ENCODE data around the gene TYMP.
"Not testable (repeated sequence)": the region's sequence is repeated elsewhere in the genome, so short reads cannot be mapped to it uniquely, and the experiment has no call there.

TYMP gene

DNA sequence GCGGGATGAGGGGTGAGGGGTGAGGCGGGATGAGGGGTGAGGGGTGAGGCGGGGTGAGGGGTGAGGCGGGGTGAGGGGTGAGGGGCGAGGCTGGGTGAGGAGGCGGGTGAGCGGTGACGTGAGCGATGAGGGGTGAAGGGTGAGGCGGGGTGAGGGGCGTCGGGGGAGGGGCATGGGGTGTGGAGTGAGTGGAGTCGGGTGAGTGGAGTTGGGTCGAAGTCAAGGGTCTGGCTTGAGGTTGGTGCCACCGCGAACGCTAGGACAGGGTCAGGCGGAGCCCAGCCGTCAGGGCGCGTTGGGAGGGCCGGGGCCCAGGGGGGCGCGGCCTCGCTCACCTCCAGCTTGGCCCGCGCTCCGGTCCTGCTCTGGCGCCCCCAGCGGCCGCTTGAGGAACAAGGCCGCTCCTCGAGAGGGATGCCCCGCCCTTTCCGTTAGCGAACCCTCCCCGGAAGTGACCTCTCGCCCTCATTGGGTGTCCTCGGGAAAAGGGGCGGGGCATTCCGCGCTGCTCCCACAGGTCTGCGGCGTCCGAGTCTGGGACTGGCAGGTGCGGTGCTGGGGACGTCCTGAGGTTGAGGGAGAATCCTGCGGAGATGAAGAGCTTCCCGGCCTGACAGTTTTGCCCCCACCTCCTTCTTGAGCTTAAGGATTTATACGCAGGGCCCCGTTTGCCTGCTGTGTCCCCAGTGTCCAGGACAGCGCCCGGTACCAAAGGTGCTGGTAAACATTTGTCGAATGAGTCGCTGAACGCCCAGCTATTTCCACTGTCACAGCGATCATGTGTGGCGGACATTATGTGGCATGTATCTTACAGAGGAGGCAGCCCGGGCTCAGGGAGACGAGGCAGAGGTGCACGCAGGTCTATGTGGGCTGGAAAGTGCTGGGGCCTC is 33.0 kb upstream of the TYMP start, which contains the start of gene SYCE3:
Gene SYCE3, minus strand, starts transcription at position 397 of the 890 bp plus-strand sequence. CDS start 6,514 bp downstream, outside the sequence.
- peak; percentile 94 for DNase-seq

DNA sequence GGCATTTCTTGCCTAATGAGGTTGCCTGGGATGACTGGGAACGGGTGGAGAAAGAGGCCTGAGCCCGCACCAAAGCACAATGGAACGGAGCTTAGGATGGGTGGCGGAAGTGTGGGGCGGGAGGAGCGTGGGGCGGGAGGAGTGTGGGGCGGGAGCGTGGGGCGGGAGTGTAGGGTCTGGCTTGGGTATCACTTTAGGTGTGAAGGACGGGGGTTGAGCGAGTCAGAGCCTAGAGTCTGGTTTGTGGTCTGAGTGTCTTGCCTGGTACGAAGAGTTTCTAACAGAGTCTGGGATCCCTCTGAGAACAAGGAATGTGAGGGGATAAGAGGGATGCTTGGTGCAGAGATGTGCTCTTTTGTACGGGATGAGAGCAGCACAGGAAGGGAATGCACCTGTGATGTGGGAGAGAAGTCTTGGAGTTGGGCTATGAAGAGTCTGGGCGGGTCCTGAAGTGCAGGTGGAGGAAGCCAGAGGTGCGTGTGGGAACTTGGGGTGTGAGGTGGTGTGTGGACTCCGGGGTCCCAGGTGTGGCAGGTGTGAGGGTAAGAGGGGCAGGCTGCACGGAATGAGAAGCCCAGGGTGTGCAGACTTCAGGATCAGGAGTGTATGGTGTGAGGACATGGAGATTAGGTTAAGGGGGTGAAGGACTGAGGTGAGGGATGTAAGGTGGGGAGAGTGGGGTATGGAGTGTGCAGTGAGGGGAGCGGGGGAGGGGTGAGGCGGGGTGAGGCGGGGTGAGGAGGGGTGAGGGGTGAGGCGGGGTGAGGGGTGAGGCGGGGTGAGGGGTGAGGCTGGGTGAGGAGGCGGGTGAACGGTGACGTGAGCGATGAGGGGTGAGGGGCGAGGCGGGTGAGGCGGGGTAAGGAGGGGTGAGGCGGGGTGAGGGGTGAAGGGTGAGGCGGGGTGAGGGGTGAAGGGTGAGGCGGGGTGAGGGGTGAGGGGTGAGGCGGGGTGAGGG is 31.9 kb upstream of the TYMP start:
- no peak for DNase-seq

DNA sequence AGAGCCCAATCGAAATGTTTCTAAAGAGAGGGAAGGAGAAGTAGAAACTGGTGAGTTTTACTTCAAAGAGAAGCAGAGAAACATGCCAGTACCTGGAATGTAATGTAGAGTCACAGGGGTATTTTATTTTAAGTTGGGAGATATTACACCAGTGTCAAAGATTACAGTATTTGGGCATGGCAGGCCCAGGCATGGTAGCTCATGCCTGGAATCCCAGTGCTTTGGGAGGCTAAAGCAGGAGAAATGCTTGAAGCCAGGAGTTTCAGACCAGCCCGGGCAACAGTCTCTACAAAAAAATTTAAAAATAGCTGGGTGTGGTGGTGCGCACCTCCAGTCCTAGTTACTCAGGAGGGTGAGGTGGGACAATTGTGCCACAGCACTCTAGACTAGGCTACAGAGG is 30.2 kb upstream of the TYMP start:
- no peak for DNase-seq

DNA sequence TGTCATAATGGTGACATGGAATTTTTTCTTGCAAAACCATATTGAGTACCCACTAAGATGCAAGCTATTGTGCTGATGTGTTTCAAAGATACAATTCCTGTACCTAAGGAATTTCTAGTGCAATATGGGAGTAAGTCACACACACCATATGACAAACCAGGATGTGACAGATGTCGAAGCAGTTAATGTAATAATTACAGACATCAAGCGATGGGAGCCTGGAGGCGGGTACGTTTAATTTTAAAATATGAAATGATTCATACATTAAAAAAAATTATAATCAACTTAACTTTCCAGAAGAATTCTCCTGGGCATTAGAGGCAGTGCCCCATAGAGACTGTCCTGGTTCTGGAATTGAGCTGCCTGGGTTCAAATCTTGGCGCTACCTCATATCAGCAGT is 26.9 kb upstream of the TYMP start:
- DNase-seq = no peak

DNA sequence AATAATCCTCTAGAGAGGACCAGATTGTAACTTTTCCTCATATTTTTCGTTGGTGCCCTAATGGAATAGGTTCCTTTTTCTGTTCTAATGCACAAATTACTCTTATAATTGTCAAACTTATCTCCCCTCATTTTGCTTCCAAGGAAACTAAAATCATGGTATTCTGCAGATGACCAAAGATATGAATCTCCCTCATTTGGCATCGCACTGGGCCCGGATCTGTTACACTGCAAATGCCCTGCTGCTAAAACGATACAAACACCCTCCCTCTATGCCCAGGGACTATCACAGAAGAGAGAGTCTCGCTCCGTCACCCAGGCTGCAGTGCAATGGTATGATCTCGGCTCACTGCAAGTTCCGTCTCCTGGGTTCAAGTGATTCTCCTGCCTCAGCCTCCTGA is 23.5 kb upstream of the TYMP start:
- DNase-seq = no peak

DNA sequence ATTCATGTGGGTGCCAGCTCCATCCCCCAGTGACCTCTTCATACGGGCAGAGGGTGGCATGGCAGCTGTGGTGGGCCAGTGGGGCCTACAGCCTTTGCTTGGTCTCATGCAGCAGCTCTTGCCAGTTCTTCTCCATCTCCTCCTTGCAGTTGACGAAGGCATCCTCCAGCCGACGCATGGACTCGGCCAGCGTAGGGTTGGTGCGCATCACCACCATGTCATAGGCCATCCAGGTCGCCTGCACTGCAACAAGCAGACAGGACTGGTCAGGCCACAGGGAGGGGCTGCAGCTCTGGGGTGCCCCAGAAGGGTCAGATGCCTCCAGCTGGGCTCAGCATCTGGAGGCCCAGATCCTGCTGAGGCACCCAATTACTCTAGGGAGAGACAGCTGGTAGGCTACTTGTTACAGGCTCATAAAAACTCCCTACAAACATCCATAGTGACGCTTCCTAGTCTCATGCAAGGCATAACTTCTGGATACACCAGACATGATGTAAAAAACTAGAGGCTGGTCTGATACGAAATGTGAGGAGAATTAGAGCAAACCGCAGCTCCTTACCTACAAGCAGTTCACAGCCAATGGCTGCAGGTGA is 21.4 kb upstream of the TYMP start:
- no peak for DNase-seq

DNA sequence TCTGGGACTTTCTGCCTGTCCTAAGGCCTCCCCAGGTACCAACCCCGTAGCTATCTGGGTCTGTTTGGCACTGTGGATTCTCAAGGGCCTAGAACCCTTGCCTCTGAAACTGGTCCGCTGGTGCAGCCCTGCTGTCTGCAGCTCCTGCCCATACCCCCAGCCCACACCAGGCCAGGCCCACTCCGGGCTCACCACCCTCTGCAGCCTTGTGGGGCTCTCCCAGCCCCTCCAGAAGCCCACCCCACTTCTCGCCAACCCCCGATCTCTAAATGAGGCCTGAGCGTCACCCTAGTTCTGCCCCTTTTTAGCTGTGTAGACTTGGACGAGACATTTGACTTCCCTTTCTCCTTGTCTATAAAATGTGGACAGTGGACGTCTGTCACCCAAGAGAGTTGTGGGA is 20.6 kb upstream of the TYMP start:
- DNase-seq = no peak

DNA sequence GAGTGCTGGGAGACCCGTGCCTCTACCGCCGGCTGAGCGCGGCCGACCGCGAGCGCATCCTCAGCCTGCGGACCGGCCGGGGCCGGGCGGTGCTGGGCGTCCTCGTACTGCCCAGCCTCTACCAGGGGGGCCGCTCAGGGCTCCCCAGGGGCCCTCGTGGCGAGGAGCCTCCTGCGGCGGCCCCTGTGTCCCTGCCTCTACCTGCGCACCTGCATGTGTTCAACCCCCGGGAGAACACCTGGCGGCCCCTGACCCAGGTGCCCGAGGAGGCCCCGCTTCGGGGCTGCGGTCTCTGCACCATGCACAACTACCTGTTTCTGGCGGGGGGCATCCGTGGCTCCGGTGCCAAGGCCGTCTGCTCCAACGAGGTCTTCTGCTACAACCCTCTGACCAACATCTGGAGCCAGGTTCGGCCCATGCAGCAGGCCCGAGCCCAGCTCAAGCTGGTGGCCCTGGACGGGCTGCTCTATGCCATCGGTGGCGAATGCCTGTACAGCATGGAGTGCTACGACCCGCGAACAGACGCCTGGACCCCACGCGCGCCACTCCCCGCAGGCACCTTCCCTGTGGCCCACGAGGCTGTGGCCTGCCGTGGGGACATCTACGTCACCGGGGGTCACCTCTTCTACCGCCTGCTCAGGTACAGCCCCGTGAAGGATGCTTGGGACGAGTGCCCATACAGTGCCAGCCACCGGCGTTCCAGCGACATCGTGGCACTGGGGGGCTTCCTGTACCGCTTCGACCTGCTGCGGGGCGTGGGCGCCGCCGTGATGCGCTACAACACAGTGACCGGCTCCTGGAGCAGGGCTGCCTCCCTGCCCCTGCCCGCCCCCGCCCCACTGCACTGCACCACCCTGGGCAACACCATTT is 19.3 kb upstream of the TYMP start:
- DNase-seq = peak; percentile 62

DNA sequence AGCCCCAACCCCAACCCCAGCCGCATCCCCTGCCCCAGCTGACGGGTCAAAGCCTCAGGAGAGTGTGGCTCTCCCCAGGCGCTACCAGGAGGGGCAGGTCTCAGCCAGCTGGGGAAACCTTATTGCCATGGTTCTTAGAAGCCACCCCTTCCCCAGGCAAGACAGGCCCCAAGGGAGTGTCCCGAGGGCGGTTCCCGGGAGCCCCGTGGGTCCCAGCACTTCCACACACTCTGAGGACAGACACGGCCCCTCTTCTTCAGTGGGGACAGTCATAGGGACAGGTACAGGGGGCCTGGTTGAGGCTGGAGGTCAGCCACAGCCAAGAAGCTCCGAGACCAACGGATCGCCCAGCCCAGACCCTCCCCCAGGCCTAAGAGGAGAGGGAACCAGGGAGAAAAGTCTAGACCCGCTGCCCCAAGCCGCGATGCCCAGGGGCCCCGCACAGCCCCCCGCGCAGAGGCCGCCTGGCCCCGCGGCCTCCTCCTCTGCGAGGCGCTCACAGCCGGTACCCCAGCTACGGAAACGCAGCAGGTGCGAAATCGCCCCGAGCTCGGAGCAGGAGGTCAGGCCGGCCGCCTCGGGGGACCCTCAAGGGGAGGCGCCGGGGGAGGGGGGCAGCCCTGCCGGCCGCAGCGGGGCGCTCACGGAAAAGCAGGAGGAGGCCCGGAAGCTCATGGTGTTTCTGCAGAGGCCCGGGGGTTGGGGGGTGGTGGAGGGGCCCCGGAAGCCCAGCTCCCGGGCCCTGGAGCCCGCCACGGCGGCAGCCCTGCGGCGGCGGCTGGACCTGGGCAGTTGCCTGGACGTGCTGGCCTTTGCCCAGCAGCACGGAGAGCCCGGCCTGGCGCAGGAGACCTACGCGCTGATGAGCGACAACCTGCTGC is 18.5 kb upstream of the TYMP start:
- DNase-seq = no peak

DNA sequence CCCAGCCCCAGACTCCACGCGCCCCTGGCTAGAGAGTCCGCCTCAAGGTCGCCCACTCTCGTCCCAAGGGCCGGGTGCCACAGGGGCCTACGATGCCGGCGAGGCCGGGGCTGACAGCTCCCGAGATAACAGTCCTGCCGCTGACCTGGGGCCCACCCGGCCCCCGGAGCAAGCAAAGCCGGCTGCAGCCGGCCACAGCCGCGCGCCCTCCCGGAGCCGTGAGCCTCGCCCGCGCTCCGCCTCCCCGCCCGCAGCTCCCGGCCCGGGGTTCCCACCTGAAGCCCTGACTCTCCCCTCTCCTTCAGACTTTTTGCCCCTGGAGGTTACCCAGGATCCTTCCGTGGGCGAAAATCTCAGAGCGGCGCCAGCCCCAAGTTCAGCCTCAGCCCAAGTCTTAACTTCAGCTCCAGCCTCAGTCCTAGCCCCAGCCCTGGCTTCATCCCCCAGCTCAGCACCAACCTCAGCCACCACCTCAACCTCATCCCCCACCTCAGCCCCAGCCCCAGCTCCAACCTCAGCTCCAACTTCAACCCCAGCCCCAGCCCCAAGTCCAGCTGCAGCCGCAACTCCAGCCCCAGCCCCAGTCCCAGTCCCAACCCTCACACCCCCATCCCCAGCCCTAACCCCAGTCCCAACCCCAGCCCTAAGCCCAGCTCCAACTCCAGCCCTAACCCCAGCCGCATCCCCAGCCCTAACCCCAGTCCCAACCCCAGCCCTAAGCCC is 17.6 kb upstream of the TYMP start:
- no peak for DNase-seq

DNA sequence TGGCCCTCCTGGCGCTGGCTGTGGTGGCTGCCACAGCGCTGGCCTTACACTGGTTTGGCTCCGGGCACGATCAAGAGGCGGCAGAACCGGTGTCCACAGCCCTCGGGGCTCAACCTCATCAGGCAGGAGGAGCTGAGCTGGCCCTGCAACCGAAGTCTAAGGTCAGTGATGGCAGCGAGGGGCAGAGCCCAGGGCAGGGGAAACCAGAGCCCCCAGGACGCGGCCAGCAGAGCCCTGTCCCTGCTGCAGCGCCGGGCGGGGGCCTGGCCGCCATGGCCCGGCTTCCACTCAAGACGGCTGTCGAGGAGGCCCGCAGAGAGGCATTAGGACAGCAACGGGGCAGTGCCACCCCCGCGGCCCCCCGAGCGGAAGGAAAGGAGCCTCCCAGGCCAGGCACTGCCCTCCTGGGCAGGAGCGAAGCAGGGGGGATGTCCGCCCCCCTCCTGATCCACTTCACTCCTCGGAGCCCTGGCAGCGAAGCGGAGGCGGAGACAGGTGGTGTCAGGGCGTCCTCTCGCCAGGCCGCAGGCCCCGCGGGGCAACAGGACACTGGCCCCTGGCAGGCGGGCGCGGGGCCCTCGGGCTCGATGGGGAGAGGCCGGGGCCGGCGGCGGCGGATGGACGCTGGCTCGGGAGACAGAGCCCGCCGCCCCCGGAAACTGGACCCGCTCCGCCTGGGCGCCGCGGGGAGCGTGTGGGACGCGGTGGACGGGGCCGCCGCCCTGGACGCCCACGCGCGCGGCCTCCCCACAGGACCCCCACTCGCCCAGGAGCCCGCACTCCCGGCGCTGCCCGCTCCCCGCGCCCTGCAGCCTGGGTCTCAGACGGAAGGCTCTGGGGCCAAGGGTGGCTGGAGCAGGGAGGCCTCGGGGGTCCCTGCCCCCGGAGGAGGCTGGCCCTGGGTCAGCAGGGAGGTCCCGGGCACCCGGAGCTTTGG is 16.8 kb upstream of the TYMP start:
- DNase-seq = no peak

DNA sequence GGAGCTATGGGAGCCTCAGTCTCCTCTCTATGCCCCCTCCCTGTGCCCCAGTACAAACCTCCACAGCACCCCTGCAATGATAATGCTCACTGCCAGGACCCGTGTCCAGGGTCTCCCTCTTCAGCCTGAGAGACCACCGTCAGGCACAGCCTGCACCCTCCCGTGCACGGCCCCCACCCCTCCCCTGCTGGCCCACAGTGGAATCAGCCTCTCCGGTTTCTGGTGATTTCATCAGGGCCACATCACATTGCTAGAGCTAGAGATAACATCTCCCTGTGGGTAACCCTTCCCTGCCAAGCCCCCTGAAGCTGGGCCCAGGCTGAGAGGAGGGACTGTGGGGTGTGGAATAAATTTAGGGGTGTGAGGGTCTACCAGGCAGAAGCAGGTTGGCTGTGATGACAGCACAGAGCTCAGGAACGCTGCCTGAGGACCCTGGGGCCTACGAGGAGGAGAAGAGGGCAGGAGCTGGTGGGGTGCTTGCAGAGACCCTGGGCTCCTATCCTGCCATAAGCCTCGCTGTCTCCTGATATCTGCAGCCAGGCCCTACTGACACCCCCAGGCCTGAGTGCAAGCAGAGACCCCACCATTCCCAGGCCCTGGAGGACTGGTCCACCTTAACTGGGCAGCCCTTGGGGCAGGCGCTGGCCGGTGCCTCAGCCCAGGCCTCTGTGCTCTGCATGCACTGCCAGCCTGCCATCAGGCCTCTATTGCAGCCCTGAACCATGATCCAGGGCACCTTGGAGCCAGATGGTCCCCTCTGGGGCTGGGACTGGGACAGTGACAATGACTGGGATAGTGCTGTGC is 15.9 kb upstream of the TYMP start, which contains the start of gene KLHDC7B:
Gene KLHDC7B, plus strand, starts transcription at position 378 of the 804 bp plus-strand sequence. Its CDS starts 345 bp downstream, at position 723.
- no peak for DNase-seq

DNA sequence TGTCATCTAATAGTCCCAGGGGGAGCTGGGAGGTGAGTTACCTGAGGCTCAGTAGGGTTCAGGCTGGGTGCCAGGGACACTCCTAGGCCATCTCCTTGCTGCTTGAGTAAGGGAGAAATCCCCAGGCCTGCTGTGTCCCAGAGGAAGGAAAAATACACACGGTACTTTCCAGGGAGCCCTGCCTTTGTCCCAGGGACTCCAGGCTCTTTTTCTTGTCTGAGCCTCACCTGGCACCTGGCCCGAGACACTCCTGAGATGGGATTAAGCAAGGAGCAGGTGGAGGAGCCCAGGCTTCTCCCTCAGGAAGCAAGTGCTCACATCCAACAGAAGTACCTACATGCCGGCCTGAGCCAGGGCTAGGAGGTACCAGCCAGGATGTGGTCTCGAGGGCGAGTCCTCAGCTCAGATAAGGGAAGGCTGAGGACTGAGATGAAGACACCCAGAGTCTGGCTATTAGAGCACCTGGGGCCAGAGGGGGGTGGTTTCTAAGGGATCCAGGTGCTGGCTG is 15.0 kb upstream of the TYMP start:
- DNase-seq = no peak

DNA sequence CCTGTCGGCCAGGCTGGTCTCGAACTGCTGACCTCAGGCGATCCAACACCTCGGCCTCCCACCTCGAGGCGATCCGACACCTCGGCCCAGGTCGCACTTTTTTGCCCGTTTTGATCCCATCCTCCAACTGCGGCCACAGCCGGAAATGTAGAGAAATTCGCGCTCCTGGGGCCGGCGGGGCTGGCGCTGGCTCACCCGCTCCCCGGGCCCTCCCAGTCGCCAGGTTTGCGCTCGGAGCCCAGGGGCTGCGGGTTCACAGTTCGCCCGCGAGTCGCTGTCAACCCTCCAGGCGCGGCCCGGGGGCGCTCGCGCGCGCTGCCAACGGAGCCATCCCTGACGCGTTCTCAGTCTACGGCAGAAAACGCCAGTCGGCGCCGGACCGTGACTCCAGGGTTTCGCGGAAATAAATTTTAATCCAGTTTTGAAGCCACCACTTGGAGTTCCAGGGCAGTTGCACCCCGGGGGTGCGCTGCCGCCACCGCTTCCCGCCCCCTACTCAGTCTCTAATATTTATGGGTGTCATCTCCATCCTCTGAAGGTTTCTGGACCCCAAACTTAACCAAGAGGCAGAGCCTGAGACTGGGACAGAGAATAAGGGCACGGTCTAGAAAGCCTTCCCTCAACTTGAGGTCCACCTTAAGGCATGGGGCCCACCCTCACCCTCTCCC is 14.4 kb upstream of the TYMP start:
- DNase-seq = peak; percentile 67

DNA sequence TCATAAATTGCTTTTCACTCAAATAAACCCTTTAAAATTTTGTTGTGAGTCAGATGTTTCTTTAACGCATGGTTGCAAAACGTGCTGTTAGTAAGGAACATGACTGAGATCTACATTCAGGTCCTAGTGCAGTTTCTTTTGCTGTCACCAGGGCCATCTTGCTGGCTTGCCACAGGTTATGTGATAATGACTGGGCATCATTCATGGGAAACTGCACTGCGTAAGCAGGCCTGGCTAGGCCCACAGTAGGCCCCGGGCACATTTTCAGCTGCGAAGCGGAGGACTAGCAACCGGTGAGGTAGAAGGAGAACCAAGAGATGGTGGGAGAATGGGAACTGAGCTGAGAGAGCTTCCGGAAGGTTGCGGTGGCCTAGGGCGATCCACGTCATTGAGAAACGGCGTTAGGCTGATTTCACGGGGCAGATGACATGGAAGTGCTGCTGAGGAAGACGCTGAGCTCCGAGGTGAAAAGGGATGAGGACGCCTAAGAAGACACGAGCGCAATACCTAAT is 12.7 kb upstream of the TYMP start:
- DNase-seq = no peak

DNA sequence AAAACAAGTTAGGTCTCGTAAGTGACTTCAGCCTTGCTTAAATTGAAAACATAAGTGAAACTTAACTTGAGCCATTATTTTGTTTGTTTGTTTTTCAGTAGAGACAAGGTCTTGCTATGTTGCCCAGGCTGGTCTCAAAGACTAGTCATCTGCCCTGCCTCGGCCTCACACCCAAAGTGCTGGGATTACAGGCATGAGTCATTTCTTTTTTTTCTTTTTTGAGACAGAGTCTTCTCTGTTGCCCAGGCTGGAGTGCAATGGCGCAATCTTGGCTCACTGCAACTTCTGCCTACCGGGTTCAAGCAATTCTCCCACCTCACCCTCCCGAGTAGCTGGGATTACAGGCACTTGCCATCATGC is 11.8 kb upstream of the TYMP start:
- not testable (repeated sequence) for DNase-seq

DNA sequence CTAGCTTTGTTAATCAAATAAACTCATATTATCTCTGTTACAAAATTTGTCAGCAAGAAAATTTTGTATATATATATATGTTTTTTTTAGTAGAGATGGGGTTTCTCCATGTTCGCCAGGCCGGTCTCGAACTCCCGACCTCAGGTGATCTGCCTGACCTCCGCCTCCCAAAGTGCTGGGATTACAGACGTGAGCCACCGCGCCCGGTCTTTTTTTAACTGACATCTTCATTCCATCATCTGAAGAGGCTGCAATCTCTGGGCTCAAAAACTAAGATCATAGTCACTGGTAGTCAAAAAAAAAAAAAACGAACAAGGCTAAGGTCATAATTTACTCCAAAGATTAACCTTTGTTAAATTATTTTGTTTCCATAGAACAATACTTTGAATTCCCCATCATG is 10.6 kb upstream of the TYMP start:
- no peak for DNase-seq

Measured in NCI-H146 (cell line).